Measurements from ENCODE around the gene PTH2R.
"Not testable (repeated sequence)": the region's sequence is repeated elsewhere in the genome, so short reads cannot be mapped to it uniquely, and the experiment has no call there.

PTH2R gene

DNA sequence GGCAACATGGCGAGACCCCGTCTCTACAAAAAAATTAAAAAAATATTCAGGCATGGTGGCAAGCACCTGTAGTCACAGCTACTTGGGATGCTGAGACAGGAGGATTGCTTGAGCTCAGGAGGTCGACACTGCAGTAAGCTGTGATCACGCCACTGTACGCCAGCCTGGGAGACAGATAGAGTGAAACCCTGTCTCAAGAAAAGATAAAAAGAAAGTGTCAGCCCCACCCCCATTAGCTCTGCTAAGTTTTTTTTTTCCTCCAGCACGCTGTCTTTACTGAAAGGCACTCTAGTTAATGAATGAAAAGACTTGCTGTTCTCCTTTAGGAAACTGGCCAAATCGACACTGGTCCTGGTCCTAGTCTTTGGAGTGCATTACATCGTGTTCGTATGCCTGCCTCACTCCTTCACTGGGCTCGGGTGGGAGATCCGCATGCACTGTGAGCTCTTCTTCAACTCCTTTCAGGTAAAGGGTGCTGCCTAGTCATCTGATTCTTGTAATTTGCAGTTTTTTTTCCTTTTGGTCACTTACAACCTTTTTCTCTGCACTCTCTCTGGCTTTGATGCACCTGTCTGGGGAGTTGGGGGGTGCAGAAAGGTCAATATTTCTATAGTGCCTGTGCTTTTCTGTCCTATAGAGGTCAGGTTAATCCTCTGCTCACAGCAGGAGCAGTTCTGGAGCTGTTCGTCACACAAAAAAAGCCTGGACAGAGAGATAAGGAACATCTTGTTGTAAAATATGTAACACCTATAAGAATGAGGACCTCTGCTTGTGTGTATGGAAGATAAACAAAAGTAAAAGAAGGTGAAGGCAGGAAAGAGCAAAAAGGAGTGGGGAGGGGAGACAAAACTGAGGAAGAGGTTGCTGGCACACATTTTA is 82.3 kb downstream of the PTH2R start:
- no peak for DNase-seq

DNA sequence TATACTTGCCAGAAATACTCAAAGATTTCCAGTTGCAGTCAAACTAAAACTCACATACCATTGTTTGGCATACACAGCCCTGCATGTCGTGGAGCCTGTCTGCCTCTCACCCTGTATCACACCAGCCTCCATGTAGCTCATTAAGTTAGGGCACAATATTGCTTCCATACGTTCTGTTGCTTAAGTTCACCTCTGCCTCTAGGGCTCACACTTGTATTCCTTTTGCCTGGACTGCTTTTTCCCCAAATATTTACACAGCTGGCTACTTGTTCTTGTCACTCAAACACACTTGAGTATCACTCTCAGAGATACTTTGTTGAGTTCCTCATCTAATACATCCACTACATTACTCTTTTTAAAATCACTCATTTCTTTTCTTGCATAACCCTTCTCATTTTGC is 83.1 kb downstream of the PTH2R start:
- no peak for DNase-seq

DNA sequence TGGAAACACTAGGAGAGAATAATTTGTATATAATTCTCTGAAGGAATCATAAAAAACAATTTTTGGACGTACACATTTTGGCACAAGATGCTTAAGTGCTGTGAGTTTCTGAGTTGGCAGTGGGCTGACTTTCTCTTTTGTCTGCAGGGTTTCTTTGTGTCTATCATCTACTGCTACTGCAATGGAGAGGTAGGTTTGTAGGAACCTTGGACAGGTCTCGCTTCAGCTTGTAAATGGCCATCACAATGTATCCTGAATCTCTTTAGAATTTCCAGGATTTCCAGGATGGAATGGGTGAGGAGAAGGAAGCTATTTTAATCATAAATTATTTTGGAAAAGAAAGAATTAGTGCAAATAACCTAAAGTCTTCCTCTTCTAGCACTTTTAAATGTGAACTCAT is 83.9 kb downstream of the PTH2R start:
- no peak for DNase-seq

DNA sequence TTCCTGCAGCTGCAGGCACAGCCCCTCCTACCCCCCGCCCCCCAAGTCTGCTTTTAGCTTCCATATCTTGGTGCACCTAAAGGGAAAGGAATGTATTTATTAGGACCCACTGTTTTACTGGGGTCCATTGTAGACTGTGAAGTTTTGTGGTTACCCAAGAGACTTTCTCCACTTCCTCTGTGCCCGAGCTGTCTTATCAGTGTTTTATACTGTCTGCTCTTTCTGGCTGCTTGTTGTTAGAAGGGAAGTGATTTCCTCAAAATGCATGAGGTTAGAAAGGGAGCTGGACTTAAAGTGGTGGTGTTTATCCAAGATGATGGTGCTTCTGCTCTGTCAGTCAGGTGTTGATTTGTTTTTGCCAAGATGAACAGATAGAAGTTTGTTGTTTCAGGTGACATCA is 85.0 kb downstream of the PTH2R start:
- no peak for DNase-seq

DNA sequence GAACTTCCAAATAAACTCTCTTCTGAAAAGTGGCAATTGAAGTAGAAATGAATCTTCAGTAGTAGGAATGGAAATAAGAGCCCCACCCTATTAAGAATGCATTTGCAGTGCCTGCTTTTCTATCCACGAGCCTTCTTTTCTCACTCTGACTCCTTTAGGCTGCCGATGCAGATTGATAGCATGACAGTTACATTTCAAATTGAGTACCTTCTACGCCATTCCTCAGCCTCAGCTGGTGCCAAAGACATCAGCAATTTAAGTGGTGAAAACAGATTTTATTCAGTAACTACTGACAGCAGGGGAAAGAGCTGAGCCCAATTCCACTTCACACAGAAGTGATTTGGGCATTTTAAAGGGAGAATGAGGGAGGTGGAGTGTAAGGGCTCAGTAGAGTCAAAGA is 85.5 kb downstream of the PTH2R start:
- DNase-seq = no peak

DNA sequence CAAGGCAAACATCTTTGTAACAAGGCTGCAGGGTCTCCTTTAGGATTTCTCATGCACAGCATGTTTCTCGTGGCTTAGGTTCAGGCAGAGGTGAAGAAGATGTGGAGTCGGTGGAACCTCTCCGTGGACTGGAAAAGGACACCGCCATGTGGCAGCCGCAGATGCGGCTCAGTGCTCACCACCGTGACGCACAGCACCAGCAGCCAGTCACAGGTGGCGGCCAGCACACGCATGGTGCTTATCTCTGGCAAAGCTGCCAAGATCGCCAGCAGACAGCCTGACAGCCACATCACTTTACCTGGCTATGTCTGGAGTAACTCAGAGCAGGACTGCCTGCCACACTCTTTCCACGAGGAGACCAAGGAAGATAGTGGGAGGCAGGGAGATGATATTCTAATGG is 86.6 kb downstream of the PTH2R start:
- DNase-seq = no peak

DNA sequence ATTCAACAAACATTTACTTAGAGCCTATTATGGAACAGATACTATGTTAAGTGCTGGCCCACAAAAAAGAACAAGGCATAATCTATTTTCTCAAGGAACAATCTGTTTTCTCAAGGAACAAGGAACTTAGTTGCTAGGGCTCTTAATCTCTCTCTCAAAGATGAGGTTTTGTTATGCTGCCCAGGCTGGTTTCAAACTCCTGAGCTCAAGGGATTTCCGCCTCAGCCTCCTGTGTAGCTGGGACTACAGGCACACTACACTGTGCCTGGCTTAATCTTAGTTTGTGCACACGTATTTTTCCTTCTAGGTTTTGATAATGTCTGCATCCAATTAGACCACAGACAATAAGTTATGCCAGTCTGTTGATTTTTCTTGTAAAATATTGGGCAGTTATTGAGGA is 89.5 kb downstream of the PTH2R start:
- DNase-seq = no peak

DNA sequence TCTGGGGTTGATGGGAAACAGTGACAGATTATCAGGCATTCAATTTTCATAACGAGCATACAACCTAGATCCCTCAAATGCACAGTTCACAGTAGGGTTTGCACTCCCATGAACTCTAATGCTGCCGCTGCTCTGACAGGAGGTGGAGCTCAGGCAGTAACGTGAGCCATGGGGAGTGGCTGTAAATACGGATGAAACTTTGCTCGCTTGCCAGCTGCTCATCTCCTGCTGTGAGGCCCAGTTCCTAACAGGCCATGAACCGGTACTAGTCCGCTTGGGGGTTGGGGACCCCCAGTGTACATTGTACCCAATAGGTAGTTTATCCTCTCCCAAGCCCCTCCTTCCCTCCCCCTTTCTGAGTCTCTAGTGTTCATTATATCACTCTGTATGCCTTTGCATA is 94.6 kb downstream of the PTH2R start:
- DNase-seq = no peak

DNA sequence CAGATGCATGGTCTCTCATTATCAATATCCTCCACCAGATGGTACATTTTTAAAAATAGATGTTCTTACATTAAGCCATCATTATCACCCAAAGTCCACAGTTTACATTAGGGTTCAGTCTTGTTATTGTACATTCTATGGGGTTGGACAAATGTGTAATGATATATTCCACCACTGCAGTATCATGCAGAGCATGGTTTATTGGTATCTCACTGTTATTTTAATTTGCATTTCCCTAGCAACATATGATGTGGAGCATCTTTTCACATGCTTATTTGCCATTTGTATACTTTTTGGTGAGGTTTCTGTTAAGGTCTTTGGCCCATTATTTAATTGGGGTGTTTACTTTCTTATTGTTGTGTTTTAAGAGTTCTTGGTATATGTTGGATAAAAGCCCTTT is 95.7 kb downstream of the PTH2R start:
- no peak for DNase-seq

DNA sequence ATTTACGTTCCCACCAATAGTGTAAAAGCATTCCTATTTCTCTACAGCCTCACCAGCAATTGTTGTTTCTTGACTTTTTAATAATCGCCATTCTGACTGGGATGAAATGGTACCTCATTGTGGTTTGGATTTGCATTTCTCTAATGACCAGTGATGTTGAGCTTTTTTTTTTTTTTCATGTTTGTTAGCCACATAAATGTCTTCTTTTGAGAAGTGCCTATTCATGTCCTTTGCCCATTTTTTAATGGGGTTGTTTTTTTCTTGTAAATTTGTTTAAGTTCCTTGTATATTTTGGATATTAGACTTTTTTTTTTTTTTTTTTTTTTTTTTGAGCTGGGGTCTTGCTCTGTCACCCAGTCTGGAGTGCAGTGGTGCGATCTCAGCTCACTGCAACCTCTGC is 98.8 kb downstream of the PTH2R start:
- not testable (repeated sequence) for DNase-seq

DNA sequence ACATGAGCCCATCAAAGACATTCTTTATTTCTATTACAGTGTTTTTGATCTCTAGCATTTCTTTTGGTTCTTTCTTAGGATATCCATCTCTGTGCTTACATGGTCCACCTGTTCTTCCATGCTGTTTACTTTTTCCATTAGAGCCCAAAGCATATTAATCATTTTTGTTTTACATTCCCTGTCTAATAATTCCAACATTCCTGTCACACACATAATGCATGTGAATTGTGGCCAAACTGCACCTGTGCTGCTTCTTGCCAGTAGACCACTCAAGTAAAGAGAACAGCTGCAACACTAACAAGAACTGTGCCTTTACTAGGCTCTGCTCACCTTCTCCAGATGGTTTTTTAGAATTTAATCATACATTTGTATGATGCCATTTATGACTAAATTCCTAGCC is 103.0 kb downstream of the PTH2R start:
- no peak for DNase-seq

DNA sequence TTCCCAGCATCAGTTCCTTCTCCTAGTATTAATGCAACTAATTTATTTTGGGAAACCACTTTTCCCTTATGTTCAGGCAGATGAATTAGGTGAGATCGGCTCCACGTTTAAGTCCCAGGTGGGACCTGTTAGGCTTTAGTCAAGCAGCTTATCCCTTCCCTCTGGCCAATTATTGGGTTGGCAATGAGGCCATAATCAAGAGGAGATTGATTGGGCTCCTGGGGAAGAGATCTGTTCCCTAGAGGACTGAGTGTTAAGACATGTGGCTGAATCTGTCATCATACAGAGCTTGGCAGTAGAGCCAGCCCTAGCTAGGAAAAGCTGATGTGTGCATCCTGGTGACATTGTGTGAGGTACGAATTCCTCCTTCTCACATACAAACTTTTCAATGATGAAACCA is 104.4 kb downstream of the PTH2R start:
- DNase-seq = no peak

DNA sequence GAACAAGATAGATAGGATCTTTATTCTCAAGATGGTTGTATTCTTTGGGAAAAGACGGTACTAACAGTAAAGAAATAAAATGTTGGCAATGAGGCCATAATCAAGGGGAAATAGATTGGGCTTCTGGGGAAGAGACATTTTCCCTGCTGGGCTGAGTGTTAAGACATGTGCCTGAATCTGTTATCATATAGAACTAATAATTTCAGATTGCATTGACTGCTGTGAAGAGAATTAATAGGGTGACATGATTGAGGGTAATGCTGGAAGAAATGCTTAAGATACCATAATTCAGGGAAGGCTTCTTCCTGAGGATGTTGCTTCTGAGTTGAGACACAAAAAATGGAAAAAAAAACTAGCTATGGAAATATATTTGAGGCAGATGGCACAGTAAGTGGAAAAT is 105.0 kb downstream of the PTH2R start:
- no peak for DNase-seq

DNA sequence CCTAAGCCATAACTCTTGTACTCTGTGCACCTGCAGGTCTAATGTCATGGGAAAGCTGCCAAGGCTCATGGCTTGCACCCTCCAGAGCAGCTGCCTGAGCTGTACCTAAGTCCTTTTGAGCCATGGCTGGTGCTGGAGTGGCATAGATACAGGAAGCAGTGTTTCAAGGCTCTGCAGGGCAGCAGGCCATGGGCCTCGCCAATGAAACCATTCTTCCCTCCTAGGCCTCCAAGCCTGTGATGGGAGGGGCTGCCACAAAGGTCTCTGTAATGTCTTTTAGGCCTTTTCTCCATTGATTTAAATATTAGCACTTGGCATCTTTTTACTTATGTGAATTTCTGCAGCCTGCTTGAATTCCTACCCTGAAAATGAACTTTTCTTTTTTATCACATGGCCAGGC is 108.5 kb downstream of the PTH2R start:
- no peak for DNase-seq

DNA sequence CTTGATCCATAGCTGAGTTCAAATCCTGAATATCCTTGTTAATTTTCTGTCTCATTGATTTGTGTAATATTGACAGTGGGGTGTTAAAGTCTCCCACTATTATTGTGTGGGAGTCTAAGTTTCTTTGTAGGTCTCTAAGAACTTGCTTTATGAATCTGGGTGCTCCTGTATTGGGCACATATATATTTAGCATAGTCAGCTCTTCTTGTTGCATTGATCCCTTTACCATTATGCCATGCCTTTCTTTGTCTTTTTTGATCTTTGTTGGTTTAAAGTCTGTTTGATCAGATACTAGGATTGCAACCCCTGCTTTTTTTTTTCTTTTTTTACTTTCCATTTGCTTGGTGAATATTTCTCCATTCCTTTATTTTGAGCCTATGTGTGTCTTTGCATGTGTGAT is 116.5 kb downstream of the PTH2R start:
- DNase-seq = not testable (repeated sequence)

DNA sequence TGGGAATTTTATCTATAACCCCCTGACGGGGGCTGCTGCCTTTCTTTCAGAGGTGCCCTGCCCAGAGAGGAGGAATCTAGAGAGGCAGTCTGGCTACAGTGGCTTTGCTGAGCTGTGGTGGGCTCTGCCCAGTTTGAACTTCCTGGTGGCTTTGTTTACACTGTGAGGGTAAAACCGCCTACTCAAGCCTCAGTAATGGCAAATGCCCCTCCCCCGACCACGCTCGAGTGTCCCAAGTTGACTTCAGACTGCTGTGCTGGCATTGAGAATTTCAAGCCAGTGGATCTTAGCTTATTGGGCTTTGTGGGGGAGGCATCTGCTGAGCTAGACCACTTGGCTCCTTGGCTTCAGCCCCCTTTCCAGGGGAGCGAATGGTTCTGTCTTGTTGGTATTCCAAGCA is 118.6 kb downstream of the PTH2R start:
- not testable (repeated sequence) for DNase-seq

DNA sequence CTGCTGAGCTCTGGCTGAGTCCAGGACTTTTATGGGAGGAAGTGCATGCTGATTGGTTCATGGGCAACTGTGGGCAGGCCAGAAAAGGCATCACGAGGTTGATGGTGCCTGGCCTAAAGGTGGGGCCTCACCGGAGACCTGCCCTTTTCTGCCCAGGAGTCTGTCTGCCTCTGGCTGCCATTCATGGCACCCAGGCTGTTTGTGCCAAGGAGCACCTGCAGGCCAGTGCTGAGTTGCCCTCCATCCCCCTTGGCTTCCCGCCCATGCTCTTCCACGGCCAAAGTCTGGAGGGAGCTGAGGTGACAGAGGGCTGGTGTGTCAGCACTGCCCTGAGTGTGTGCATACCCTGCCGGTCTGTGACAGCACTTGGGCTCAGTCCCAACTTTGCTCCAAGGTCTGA is 123.2 kb downstream of the PTH2R start:
- DNase-seq = no peak

DNA sequence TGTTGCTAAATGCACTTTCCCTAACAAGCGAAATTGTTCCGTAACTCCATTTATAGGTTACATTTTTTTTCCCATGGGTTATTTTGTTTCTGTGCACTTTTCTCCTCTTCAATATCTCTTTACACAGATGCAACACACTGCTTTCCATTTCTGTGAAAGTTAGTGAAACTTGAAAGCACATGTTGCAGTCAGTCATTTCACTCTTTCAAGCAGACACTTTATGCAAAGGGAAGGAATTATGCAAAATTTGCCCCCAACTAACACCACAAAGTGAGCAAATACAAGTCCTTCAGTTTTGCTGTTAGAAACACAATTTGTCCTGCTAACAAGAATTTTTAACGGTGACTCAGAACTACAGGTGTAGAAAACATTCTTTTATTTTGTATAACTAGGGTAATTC is 124.8 kb downstream of the PTH2R start:
- DNase-seq = no peak

DNA sequence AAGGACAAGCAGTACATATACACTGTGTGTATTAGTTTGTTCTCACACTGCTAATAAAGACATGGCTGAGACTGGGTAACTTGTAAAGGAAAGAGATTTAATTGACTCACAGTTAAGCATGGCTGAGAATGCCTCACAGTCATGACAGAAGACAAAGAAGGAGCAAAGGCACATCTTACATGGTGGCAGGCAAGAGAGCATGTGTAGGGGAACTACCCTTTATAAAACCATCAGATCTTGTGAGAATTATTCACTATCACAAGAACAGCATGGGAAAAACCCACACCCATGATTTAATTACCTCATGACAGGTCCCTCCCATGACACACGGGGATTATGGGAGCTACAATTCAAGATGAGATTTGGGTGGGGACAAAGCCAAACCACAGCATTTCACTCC is 129.0 kb downstream of the PTH2R start:
- DNase-seq = not testable (repeated sequence)

DNA sequence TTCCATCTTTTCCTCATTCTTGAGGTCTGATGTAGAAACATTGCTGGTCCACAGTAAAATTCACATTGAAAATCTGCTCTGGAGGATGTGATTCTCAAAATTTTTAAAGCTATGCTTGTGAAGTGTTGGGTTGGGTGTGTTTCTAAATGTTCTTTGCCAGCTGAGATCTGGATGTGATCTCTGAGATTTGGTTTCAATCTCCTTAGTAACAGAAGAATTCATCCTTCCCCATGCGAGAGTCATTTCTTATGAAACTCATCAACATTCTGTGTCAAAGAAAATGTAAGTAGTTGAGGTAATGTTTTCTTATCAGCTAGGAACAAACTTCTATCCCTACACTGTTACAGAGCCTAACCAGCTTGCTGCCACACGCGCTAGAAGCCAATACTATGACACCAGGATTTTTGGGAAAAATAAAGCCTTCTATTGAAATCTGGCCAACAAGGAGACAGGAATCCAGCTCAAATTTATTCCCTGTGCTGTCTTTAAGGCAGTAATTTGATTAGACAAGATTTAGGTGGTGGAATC is 134.9 kb downstream of the PTH2R start:
- DNase-seq = no peak

DNA sequence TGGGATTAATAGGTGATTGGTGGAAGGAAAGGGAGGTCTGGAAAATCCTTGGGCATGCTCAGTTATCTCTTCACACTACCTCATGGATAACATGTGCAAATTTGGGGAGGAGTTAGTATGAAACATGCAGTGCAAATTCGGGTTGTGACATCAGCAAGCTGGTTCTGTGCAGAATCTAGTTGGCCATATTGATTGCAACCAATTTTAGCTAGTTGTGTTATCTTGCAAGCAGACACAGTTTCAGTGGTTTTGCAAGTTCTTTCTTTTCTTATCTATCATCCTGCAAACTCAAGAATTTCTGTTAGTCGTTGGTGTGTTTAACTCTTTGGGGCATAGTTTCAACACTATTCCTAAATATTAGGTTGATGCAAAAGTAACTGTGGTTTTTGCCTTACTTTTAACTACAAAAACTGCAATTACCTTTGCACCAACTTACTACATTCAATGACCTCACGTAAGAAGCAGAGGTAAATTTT is 135.4 kb downstream of the PTH2R start:
- DNase-seq = no peak

DNA sequence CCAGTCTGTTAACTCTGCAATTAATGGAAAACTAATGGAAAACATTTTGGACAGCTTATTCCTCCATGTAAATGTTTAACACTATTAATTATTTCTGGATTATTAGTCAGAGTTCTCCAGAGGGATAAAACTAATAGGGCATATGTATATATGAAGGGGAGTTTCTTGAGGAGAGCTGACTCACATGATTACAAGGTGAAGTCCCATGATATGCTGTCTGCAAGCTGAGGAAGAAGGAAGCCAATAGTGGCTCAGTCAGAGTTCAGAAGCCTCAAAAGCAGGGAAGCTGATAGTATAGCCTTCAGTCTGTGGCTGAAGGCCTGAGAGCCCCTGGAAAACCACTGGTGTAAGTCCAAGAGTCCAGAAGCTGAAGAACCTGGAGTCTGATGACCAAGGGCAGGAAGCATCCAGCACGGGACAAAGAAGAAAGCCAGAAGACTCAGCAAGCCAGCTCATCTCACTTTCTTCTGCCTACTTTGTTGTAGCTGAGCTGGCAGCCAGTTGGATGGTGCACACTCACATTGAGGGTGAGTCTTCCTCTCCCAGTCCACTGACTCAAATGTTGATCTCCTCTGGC is 136.0 kb downstream of the PTH2R start:
- DNase-seq = no peak
